K562 (cell line): Measurements from ENCODE around the gene RIOK3.

Experiments used
- CBX2 ChIP-seq: fragments of 200-600 bp; sonication (generic); IDR thresholded peaks from one replicate; pipeline ENCODE4 v1.6.1; 2012; ENCODE audit warnings: mild to moderate bottlenecking, low read length, inconsistent platforms; ENCODE audit not compliant: insufficient read depth, poor library complexity, severe bottlenecking
- CBX8 ChIP-seq: fragments of 200-600 bp; sonication (generic); IDR thresholded peaks from 2 replicates; pipeline ENCODE4 v1.6.1; 2012; ENCODE audit warnings: borderline replicate concordance, mixed run types, low read depth, mild to moderate bottlenecking, moderate library complexity, mixed read lengths, low read length, control low read depth, inconsistent platforms; ENCODE audit not compliant: poor library complexity, severe bottlenecking; ENCODE audit errors: extremely low read depth
- CTCF ChIP-seq, 3 experiments: IDR thresholded peaks in 2 of 3; conservative IDR thresholded peaks in 1 of 3; 2 replicates each; pipeline ENCODE4 v1.5.1; 2011 to 2012; ENCODE audit warnings: low read length in 3 of 3, mild to moderate bottlenecking in 3 of 3, control low read depth in 2 of 3, improper control_type of control experiment in 1 of 3, inconsistent platforms in 1 of 3, low read depth in 1 of 3, mixed read lengths in 1 of 3, moderate library complexity in 1 of 3; ENCODE audit not compliant: insufficient read depth in 2 of 3
- DDX20 ChIP-seq: fragments of 450-650 bp; IDR thresholded peaks from 2 replicates; pipeline ENCODE4 v1.6.1; 2016; ENCODE audit warnings: missing genetic modification characterization, low read depth, mild to moderate bottlenecking, missing compliant biosample characterization, moderate library complexity
- EP300 ChIP-seq: IDR thresholded peaks from 2 replicates; pipeline ENCODE4 v1.6.1; 2012; ENCODE audit warnings: low read length, improper control_type of control experiment
- KLF6 ChIP-seq: fragments of 250-450 bp; sonication (Bioruptor Pico); IDR thresholded peaks from 2 replicates; pipeline ENCODE4 v1.4.0; 2020; ENCODE audit warnings: mild to moderate bottlenecking, moderate library complexity, borderline replicate concordance
- MXI1 ChIP-seq: IDR thresholded peaks from 2 replicates; pipeline ENCODE4 v1.6.1; 2011; ENCODE audit warnings: low read depth, mild to moderate bottlenecking, improper control_type of control experiment, low read length
- NFE2L1 ChIP-seq: fragments of 450-650 bp; IDR thresholded peaks from 2 replicates; pipeline ENCODE4 v1.6.1; 2016; ENCODE audit warnings: missing genetic modification characterization, low read depth, mild to moderate bottlenecking, missing compliant biosample characterization, moderate library complexity, borderline replicate concordance
- SMAD1 ChIP-seq: fragments of 150-350 bp; IDR thresholded peaks from 2 replicates; pipeline ENCODE4 v1.6.1; 2014; ENCODE audit warnings: low read length, low read depth; ENCODE audit not compliant: partially characterized antibody
- YY1 ChIP-seq, 3 experiments: IDR thresholded peaks; 2 replicates each; pipeline ENCODE4 v1.6.1; 2011; ENCODE audit warnings: low read length in 2 of 3, mild to moderate bottlenecking in 2 of 3, moderate library complexity in 2 of 3, borderline replicate concordance in 1 of 3, control low read depth in 1 of 3, low read depth in 1 of 3; ENCODE audit not compliant: insufficient read depth in 3 of 3, insufficient replicate concordance in 2 of 3, control insufficient read depth in 1 of 3, insufficient read length in 1 of 3; ENCODE audit errors: extremely low read depth in 1 of 3
- ZNF212 ChIP-seq: fragments of 450-650 bp; formaldehyde crosslinking; IDR thresholded peaks from 2 replicates; pipeline ENCODE4 v1.4.0; 2020; ENCODE audit warnings: mild to moderate bottlenecking
- ZNF217 ChIP-seq: sonication (generic); formaldehyde crosslinking; IDR thresholded peaks from 2 replicates; pipeline ENCODE4 v1.8.0; 2022; ENCODE audit warnings: mild to moderate bottlenecking, missing genetic modification reagents
- ZNF24 ChIP-seq: fragments of 450-650 bp; IDR thresholded peaks from 2 replicates; pipeline ENCODE4 v1.6.1; 2016
- ZNF274 ChIP-seq: IDR thresholded peaks from 2 replicates; pipeline ENCODE4 v1.6.1; 2011; ENCODE audit warnings: low read depth, mild to moderate bottlenecking, low read length, moderate library complexity, borderline replicate concordance

DNA sequence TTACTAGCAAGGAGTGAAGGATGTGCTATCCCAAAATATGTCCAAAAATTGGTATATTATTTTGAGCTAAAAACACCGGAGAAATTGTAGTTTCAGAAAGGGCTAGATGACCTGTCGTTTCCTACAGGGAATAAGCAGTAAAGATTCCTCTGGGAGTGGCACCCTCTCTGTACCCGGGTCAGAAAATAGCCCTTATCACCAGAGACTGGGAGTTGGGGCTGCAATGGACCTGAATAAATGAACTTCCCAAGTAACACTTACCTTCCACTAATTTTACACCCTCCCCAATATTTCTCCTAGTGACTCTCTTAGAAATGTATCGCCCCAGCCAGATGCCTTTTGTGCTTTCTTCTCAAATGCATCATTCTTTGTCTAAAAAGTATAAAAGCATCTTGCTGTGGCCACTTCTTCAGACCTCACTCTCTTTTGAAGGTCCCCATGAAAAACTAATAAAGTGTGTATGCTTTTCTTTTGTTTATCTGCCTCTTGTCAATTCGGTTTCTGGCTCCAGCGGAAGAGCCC lies 49.5 kb downstream of the RIOK3 start:
- no peak for TF ChIP-seq ZNF212 (CRISPR knock-in tag)
- TF ChIP-seq ZNF274: no peak
- no peak for TF ChIP-seq CTCF (IDR thresholded peaks at IDR 0.05 in 2 of 3, conservative IDR thresholded peaks at IDR 0.05 in 1 of 3; ENCODE audit: insufficient read depth in 2 of 3, low read depth in 1 of 3, low read length in 3 of 3)
- no peak for TF ChIP-seq SMAD1
- TF ChIP-seq ZNF24: no peak
- no peak for TF ChIP-seq CBX2
- TF ChIP-seq KLF6 (CRISPR knock-in tag): no peak
- TF ChIP-seq YY1 (IDR thresholded peaks at IDR 0.05; ENCODE audit: borderline replicate concordance in 1 of 3, control insufficient read depth in 1 of 3, extremely low read depth in 1 of 3, insufficient read depth in 3 of 3, insufficient read length in 1 of 3, insufficient replicate concordance in 2 of 3, low read depth in 1 of 3, low read length in 2 of 3): no peak
- TF ChIP-seq CBX8: no peak
- no peak for TF ChIP-seq DDX20 (tag)
- no peak for TF ChIP-seq MXI1
- no peak for TF ChIP-seq NFE2L1
- no peak for TF ChIP-seq ZNF217 (CRISPR knock-in tag)
- no peak for TF ChIP-seq EP300
